ENCODE measurements around the gene GRB7. TPM values are rescaled to one million over a fixed set of nuclear protein-coding genes. Genes with fewer than 3 reads are reported as not detected.

GRB7 gene
- total and polyA plus RNA-seq, 12 donors, result 0.06 to 1.2 (median 0.25) TPM; not detected in 5

DNA sequence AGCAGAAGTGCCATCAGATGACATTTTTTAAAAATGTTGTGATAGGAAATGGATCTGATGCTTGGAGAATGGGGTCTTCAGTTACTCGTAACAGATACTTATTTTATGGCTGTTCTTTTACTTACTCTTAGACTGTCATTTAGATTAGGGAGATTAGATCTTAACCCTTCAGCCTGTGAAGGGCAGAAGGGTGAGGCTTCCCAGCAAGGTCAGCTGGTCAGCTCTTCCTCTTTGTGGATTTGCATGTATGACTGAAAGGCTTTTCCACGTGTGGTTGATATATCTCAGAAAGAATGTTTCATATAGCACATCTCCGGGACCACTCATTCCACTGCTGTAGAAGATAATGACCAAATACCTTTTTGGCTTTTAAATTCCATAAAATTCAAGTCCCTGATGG lies 27.4 kb downstream of the GRB7 start:
- no peaks in the 10 kb centered on the region for H3K9me3 ChIP-seq (replicated peaks in 1 of 3)
- H3K36me3 ChIP-seq (replicated peaks in 1 of 2), result no peaks in the 10 kb centered on the region
- DNase-seq, result no peak
- H3K27ac ChIP-seq, result no peak overlapping the region
- WGBS, 4 donors, result 23 to 62% (median 44%) methylated on average over 3 of the region's 3 CpGs
- TF ChIP-seq, protein P1, sequence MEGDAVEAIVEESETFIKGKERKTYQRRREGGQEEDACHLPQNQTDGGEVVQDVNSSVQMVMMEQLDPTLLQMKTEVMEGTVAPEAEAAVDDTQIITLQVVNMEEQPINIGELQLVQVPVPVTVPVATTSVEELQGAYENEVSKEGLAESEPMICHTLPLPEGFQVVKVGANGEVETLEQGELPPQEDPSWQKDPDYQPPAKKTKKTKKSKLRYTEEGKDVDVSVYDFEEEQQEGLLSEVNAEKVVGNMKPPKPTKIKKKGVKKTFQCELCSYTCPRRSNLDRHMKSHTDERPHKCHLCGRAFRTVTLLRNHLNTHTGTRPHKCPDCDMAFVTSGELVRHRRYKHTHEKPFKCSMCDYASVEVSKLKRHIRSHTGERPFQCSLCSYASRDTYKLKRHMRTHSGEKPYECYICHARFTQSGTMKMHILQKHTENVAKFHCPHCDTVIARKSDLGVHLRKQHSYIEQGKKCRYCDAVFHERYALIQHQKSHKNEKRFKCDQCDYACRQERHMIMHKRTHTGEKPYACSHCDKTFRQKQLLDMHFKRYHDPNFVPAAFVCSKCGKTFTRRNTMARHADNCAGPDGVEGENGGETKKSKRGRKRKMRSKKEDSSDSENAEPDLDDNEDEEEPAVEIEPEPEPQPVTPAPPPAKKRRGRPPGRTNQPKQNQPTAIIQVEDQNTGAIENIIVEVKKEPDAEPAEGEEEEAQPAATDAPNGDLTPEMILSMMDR (IDR thresholded peaks at IDR 0.05), result no peak
- TF ChIP-seq POLR2A (IDR thresholded peaks at IDR 0.05), result no peak
- H3K4me3 ChIP-seq, result no peak overlapping the region
- H3K4me1 ChIP-seq (replicated peaks in 1 of 2), result no peaks in the 10 kb centered on the region
- intact Hi-C loops (cut with DNase I), result no loop called here
- peaks cover 13% of the 10 kb centered on the region for H3K27me3 ChIP-seq

DNA sequence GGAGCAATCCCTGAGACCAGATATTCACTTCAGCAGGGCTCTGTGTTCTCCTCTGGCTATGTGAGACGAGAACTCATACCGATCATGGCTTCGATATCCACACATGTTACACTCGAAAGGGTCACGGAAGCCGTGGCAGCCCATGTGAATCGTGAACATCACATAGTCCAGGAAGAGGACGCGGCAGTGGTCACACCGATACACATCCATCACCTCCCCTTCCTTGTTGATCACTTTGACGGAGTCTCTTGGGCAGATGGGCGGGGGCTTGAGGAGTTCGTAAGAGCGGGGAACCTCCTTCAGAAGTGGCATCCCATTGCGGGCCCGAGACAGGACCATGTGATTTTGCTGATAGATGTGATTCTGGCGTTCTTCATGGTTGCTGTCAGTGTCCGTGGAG lies 28.0 kb downstream of the GRB7 start:
- DNase-seq, result no peak
- Histone ChIP-seq H3K27me3 (peaks cover 13% of the 10 kb centered on the region), H3K4me1 (replicated peaks in 1 of 2) (no peaks in the 10 kb centered on the region), H3K4me3 (no peak overlapping the region), H3K36me3 (replicated peaks in 1 of 2) (no peaks in the 10 kb centered on the region), H3K9me3 (replicated peaks in 1 of 3) (no peaks in the 10 kb centered on the region), H3K27ac (no peak overlapping the region)
- TF ChIP-seq, protein P1 (IDR thresholded peaks at IDR 0.05), result no peak
- TF ChIP-seq POLR2A (IDR thresholded peaks at IDR 0.05), result no peak
- WGBS, 4 donors, result 85 to 92% (median 90%) methylated on average over 18 of the region's 18 CpGs
- intact Hi-C loops (cut with DNase I), result no loop called here

DNA sequence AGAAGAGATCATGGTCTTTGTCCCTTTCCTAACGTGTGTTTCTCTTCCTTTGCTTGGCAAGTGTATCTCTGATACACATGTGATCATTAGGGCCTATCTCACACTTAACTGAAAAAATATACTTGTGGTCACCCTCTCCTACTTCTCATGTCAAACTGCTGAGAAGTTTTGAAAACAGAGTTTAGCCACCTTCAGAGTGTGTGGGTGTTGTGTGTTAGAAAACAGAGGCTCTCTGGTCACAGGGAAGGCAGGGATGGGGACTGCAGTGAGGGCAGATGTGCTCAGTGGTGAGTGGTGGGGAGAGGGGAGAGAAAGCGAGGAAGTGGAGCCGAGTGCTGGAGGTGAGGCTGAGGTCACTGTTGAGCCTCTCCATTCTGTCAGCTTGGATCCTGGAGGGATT lies 29.4 kb downstream of the GRB7 start:
- Histone ChIP-seq H3K4me1 (replicated peaks in 1 of 2) (no peaks in the 10 kb centered on the region), H3K9me3 (replicated peaks in 1 of 3) (no peaks in the 10 kb centered on the region), H3K4me3 (no peak overlapping the region), H3K27ac (no peak overlapping the region), H3K36me3 (replicated peaks in 1 of 2) (no peaks in the 10 kb centered on the region), H3K27me3 (peaks cover 13% of the 10 kb centered on the region)
- no peak for TF ChIP-seq POLR2A (IDR thresholded peaks at IDR 0.05)
- TF ChIP-seq, protein P1 (IDR thresholded peaks at IDR 0.05), result no peak
- 57 to 76% (median 67%) methylated on average over 3 of the region's 3 CpGs for WGBS, 4 donors
- intact Hi-C loops (cut with DNase I), result no loop called here
- no peak for DNase-seq

DNA sequence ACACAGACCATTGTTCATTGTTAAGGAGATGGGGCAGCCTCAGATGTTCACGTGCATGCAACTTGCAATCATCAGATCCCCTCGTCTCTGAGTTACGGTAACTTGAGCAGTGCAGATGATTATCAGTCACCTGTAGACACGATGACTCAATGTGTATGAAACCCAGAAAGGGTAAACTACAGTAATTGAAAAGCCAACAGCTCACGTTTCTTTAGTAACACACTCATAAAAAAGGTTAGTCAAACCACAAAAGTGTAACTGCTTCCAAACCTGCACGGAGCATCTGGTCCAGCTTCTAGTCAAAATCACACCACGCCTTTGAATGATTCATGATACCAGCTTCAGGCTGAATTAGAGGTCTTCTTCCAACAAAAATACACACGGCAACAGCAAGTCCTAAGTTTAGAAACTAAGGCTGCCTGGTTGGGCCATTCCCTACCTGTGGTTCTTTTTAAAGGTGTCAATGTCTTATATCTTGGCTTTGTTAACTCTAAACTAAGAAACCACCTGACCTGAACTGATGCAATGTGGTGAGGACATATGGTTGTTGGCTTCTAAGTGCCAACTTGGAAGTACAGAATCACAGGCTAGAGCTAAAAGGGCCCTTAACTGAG lies 32.3 kb downstream of the GRB7 start:
- WGBS, 4 donors, result 66 to 83% (median 79%) methylated on average over 8 of the region's 8 CpGs
- Histone ChIP-seq H3K4me3 (no peak overlapping the region), H3K27ac (no peak overlapping the region), H3K9me3 (replicated peaks in 1 of 3) (no peaks in the 10 kb centered on the region), H3K27me3 (peaks cover 6% of the 10 kb centered on the region), H3K4me1 (replicated peaks in 1 of 2) (no peaks in the 10 kb centered on the region), H3K36me3 (replicated peaks in 1 of 2) (no peaks in the 10 kb centered on the region)
- TF ChIP-seq, protein P1 (IDR thresholded peaks at IDR 0.05), result no peak
- no peak for TF ChIP-seq POLR2A (IDR thresholded peaks at IDR 0.05)
- intact Hi-C loops (cut with DNase I), result no loop called here
- DNase-seq, result no peak
